Fibroblast of upper back skin (primary cell): ENCODE data around the gene FAIM2.

Experiments
- DNase-seq: peaks from one replicate; pipeline ENCODE4 v3.0.0-alpha.2; 2013

The FAIM2 gene

DNA sequence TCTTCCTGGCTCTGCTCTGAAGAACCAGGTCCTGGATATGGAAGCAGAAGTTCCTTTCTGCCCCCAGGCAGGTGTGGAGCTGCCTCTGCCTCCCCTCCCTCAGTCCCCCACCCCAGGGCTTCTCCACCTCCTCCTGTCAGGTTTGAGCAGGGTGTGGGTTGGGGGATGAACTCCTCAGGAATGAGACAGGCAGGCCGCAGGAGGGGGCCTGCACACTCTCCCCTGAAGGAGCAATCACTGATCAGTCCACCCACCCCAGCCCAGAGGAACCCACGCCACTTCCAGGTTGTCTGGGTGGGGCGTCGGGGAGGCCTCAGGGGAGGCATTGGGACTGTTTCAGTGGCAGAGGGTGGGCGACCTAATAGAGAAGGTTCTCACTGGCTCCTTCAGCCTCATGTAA is 26.6 kb downstream of the FAIM2 start:
- no peak for DNase-seq

DNA sequence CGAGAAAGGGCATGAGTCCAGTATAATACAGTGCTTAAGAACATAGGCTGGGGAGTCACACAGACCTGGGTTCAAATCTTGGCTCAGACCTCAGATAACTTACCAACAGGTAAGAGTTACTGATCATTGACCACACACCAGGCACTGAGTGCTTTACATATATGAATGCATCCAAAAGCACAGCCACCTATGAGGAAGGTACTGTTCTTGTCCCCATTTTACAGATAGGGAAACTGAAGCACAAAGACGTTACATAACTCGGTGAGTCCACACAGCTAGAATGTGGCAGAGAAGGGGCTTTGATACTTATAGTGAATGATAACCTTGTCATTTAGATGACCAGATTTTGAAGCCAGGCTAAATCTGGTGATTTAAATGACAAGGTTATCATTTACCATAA is 27.6 kb downstream of the FAIM2 start:
- DNase-seq, result no peak

DNA sequence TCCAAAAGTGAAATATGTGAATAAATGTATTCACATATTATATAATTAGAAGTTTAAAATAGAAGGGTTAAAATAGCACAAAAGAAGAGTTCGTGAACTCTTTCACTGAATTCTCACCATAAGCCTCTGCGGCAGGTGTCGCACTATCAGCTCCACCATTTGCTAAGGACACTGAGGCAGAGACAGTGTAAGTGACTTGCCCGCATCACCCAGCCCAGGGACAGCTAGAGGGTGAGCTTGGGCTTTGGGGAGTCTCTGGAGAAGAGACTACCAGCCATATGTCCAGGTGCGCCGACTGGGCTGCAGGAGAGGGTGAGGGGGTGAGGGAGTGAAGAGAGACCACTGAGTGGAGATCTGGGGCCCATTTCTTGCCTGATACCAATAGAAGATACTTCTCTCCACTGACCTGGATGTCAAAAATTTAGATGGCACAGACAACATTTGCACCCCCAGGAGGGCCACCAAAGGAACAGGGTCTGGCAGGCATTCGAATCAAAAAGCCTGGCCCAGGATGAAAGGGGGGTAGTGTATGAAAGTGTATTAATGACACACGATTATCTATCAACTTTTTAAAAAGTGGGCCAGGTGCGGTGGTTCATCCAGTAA is 28.5 kb downstream of the FAIM2 start:
- DNase-seq, result no peak

- no peak for DNase-seq
Measured at GRCh38 chr12:49874142-49874897, 29.4 kb downstream of the FAIM2 start.

DNA sequence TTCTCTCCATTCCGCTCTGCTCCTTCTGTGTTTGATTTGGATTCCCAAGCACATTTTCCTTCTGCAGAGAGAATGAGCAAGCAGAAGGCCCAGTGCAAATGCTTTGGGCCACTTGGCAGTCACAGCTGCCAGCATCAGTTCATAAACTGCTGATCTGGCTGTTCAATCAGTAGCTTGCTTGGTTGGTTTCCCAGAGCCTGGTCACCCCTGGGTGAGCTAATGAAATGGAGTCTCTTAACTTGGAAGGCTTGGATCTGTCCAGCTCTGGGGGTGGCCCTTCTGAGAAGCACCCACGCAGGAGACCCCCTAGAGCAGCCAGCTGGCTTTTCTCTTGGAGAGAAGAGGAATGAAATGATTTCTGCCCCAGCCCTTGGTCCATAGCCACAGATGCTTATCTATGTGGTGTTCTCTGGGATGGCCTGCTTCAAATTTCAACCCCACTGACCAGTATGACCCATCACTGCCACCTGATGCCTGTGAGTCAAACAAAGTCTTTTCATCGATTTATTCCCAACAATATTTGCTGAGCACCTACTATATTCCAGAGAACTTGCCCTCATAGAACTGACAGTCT is 30.3 kb downstream of the FAIM2 start:
- no peak for DNase-seq

- DNase-seq, result peak; percentile 22
Measured at GRCh38 chr12:49872781-49873181, 30.9 kb downstream of the FAIM2 start.

DNA sequence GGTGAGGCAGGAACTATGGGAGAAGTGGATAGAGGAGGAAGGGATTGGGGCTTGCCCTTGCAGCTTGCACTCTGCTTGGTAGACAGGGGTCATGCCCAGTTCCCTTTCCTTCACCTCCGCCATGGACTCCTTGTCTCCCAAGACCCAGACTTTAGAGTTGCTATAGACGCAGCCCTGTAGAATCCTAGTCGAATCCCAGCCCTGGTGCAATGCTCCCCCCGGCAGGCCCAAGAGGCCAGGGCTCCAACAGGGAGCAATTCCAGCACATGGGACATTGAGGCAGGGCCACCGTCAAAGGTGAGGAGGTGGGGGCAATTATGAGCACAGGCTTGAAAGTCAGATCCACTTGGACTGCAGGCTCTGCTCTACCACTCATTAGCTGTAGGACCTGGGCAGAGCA is 31.3 kb downstream of the FAIM2 start:
- DNase-seq, result no peak

DNA sequence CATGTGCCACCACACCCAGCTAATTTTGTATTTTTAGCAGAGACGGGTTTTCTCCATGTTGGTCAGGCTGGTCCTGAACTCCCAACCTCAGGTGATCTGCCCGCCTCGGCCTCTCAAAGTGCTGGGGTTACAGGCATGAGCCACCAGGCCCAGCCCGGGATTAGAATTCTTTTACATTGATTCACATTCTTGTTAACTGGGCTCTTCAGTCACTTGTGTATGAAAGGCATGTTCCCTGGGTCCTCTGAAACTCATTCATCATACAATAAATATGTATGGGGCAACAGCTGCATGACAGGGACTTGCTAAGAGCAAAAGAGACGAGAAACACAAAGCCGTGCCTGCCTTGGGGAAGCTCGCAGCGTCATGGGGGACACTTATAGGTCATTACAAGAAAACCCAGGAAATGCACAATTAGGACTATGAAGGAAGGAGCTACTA is 31.9 kb downstream of the FAIM2 start:
- peak; percentile 46 for DNase-seq

DNA sequence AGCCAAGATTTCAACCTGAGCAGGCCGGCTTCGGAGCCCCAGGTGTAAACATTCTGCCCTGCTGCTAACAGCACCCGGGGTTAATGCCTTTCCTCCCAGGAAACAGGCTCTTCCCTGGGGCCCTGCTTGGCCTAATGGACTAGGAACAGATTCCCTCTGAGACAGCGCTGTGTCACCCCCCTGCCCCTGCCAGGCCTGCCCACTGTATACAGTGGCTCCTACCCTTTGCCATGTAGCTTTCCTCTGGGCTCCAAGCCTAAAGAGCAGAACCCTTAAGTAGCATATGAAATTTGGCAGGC is 32.5 kb downstream of the FAIM2 start:
- DNase-seq, result no peak

- no peak for DNase-seq
Measured at GRCh38 chr12:49870501-49871262, 33.0 kb downstream of the FAIM2 start.

DNA sequence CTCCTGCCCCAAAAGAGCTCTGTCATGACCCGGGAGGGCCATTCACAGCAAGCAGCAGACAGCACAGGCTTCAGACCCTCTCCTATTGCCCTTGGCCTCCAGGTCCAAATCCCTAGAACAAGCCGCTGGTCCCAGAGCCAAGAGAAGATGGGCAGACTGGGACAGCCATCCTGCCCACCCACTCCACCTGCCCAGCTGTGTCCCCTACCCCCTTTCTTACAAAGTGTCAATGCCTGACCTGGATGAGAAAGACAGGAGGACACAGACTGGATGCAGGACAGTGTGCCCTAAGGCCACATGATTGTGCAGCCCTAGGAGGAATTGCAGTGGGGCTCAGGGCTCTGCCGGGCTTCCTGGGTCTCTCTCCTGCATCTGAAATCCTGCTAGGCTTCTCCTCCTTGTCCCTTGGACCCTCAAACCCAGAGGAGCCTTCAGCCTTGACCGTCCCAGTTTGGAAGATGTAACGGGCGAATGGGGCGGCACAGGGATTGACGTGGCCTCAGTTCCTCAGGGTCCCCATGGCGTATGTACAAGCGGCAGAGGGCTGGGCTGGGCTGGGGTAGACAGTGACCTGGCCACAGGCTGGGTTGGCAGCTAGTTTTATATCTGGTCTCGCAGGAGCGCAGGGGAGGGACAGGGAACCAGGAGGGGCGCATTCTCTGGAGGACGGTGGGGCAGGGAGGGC is 33.7 kb downstream of the FAIM2 start:
- DNase-seq, result no peak

DNA sequence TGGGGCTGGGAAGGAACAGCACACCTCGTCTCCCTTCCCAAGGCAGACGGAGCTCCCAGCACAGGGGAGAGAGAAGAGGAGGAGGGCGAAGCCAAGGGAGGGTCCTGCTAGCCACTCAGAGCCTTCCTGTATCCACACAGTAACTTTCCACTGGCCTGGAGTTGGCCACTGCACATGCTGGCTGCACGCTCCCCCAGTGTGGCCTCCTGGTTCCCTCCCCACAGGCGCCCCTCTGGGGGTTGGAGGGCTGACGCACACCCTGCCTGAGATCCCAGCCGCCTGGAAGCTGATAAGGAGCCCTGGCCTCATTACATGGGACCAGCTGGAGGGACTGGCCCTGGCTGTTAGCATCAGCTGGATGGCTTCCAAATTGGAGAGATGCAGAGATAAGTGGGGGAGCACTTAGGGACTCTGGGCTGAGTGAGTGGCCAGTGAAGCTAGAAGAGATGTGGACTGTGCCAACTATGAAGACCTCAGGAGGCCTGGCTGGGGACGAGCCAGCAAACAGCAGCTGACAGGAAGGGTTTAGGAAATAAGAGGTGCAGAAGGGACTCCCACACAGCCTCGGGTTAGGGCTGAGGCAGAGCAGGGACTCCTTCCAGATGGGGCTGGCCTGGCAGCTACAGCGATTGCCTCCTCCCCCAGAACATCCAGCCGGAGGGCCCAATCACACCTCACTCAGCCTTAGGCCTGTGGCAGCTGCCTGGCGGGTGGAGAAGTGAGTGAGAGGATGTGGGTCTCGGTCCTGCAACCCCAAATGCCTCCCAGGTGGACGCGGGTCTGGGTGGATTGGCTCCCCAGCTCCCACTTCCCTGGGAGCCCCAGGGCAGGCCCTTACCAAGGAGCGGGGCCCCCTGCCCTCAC is 34.5 kb downstream of the FAIM2 start:
- peak; percentile 96 for DNase-seq

DNA sequence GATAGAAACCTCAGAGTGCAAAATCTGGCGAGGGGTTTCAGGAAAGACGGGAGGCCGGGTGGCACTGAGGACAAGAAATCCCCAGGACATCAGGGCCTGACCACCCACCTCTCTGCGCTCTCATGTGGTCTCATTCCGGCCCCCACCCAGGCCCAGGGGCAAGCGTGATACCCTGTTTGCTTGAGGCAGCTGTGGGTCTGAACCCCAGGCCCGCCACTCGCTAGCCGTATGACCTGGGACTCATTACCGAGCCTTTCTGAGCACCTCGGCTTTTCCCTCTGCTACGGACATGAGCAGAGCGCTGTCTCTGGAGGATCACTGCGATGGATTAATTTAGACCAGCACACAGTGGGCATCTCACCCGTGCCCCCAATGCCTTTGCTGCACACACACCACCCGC is 35.3 kb downstream of the FAIM2 start:
- no peak for DNase-seq

- no peak for DNase-seq
Measured at GRCh38 chr12:49867570-49868341, 35.9 kb downstream of the FAIM2 start.

- peak; percentile 65 for DNase-seq
Measured at GRCh38 chr12:49866859-49867569, 36.7 kb downstream of the FAIM2 start.

- DNase-seq, result no peak
Measured at GRCh38 chr12:49865782-49866135, 37.9 kb downstream of the FAIM2 start.

DNA sequence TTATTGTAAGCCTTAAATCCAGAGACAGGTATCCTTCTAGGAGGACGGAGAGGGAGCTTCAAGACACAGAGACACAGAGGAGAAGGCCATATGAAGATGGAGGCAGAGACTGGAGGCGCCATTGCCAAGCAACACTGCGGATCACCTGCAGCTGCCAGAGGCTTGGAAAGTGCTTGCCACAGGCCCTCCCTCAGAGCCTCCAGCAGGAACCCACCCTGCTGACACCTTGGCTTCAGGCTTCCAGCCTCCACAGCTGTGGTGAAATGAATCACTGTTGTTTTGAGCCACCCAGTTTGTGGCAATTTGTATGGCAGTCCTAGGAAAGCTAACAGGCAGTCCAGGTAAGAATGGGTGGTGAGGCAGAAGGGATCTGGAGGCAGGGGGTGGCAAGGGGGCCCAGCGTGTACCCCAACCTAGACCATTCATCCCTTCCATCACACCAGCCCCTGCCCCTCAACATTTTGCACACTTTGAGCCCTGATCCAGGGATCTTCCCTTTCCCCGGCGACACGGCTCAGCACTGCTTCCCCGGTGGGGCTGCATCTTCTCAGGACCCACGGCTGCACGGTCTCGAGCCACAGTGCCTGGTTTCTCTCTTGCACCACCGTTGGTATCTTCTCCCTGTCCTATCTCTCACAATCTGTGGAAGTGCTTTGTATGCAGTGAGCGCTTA is 38.5 kb downstream of the FAIM2 start:
- DNase-seq, result no peak

DNA sequence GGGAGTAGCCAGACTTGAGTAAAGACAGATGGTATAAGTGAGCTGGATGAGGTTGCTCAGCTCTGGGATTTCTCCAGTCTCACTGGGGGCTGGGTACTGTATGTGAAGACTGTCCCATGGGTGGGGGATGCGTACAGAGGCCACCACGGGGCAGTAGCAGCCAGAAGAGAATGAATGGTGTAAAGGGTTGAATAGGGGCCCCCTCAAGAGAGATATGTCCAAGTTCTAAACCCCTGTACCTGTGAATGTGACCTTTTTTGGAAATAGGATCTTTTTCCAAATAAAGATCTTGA is 39.0 kb downstream of the FAIM2 start:
- DNase-seq, result no peak

- DNase-seq, result no peak
Measured at GRCh38 chr12:49863946-49864797, 39.5 kb downstream of the FAIM2 start.
